GM12875 (cell line): Measurements from ENCODE around the gene MTIF3.

Experiments
- H3K4me3 ChIP-seq: one replicate; pipeline ENCODE4 v1.5.1; 2011; ENCODE audit warnings: low read depth, low read length, control low read depth
- TF ChIP-seq, protein P1 (sequence below): IDR thresholded peaks from 2 replicates; pipeline ENCODE4 v1.5.1; 2011; ENCODE audit warnings: low read depth, mild to moderate bottlenecking, control low read depth, inconsistent platforms, low read length, moderate library complexity, borderline replicate concordance; ENCODE audit not compliant: insufficient read depth

MTIF3 gene, protein sequence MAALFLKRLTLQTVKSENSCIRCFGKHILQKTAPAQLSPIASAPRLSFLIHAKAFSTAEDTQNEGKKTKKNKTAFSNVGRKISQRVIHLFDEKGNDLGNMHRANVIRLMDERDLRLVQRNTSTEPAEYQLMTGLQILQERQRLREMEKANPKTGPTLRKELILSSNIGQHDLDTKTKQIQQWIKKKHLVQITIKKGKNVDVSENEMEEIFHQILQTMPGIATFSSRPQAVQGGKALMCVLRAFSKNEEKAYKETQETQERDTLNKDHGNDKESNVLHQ

DNA sequence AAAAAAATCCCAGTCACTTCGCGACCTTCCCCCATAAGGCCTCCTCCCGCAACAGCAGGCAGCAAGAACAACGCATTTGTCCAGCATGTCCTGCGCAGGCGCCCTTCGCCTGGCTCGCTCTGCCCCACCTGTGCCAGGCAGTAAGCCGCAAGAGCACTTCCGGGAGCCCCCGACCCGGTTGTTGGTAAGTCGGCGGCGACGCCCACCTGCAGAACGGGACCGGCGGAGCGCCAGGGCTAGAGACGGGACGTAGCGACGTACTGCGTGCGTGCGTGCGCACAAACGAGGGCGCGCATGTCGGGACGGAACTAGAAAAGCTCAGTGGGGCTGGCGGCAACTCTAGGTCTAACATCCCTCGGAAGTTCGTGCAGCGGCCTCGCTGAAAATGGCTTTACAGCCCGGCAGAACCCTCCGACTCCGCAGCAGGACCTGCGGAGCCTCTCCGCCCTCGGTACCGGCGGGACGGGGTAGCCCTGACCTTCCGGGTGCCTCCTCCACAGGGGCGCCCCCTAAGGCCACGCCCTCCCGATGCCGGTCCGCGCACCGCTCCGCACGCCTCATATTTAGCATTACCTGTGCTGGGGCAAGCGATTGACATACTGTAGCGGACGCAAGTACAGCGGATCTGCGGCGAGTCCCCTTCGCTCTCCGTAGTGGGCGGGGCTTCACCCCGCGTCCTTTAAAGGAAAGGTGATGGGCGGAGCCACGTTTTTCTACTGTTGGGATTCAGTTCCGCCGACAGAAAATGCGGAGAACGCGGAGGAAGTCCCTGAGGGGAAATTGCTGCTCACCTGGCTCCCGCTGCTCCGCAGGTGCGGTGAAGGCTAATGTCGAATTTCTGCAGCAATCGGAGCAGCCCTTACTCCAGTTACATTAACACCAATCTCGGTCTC is at the start of gene MTIF3:
MTIF3 (minus strand) TSS at position 629 of the 893 bp plus-strand sequence. CDS start 10,116 bp downstream, outside the sequence.
- TF ChIP-seq, protein P1, sequence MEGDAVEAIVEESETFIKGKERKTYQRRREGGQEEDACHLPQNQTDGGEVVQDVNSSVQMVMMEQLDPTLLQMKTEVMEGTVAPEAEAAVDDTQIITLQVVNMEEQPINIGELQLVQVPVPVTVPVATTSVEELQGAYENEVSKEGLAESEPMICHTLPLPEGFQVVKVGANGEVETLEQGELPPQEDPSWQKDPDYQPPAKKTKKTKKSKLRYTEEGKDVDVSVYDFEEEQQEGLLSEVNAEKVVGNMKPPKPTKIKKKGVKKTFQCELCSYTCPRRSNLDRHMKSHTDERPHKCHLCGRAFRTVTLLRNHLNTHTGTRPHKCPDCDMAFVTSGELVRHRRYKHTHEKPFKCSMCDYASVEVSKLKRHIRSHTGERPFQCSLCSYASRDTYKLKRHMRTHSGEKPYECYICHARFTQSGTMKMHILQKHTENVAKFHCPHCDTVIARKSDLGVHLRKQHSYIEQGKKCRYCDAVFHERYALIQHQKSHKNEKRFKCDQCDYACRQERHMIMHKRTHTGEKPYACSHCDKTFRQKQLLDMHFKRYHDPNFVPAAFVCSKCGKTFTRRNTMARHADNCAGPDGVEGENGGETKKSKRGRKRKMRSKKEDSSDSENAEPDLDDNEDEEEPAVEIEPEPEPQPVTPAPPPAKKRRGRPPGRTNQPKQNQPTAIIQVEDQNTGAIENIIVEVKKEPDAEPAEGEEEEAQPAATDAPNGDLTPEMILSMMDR: no peak
- peak within 1 kb of the TSS; percentile 78 for H3K4me3 ChIP-seq

DNA sequence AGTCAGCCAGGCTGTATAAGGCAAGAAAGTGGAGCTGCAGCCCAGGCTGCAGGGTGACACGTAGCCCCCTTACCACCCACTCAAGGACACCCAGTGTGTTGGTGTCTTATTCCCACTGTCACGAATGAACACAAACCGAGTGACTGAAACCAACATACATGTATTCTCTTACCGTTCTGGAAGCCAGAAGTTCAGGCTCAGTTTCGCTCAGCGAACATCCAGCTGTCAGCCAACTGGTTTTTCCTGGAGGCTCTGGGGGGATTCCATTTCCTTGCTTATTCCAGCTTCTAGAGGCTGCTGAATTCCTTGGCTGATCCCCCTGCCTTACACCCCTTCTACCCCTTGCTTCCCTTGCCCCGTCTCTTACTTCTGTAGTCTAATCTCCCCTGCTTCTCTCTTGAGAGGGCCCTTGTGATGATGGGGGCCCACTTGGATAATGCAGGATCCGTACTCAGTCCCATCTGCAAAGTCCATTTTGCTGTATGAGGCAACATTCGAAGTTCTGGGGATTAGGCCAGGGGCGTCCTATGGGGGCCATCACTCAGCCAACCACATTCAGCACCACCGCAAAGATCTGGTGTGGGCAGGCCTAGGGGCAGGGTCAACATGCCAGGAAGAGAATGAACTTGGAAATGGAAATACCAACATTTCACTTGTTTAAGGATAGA is 47.3 kb upstream of the MTIF3 start:
- TF ChIP-seq, protein P1: no peak
- H3K4me3 ChIP-seq: no peak overlapping the region

DNA sequence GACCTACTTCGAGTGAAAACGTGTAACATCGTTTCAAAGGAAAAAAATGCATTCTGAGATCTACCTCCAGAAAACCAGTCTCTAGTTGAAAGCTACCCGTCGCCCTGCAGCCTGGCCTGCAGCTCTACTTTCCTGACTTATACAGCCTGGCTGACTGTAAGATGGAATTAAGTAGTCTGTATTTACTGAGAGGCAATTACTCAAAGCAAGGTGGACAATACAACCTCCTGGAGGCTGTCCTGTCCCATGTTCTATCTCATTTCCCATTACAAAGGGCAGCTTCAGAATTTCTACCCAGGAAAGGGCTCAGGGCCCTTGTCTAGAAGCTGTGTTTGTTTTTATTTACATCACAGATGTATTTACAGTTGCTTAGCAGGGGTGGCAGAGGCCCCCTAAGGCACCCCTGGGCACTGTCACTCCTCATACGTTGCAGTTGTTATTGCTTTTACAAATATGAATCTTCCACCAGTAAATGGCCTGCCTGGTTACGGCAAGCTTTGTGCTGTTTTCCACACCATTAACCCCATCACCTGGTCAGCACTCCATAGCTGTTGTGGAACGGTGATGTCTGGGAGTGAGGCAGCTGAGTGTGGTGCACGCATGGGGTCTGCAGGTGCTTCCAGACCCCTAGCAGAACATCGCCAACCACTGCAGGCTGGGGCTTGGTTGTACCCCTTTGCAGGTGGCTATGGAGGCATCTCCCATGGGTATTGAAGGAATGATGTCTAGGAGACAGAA is 46.3 kb upstream of the MTIF3 start:
- no peak overlapping the region for H3K4me3 ChIP-seq
- TF ChIP-seq, protein P1: no peak

DNA sequence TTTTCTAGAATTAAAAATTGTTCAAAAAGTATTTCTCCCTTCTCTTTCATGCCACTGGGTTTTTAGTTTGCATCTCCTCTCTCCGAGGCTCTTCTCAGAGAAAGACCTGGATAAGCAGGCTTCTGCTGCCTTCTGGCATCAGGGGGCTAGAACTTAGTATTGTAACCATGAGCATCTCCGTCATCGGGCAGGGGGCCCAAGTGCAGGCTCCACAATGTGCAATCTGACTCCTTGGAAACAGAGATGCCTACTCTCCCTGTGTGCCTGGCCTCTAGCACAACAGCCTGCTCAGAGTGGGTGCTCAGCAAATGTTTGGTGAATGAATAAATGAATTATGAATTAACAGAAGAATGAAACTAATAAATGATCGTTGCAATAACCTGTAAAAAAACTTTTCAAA is 45.6 kb upstream of the MTIF3 start:
- TF ChIP-seq, protein P1: no peak
- H3K4me3 ChIP-seq: no peak overlapping the region

DNA sequence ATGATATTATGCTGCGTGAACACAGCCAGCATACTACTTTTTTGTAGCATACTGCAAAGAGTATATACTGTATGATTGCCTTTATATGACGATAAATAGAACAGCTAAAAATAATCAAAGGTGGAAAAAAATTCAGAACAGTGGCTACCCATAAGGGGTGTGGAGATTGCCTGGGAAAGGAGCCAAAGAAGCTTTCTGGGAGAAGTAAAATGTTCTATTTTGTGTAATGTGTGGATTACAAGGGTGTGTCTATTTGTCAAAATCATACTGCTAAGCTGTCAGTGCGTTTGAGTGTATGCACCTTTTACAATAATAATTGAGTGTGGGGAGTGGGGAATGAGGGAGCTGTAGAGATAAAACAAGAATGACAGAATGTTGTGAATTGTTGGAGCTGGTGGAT is 45.2 kb upstream of the MTIF3 start:
- no peak overlapping the region for H3K4me3 ChIP-seq
- TF ChIP-seq, protein P1: no peak

DNA sequence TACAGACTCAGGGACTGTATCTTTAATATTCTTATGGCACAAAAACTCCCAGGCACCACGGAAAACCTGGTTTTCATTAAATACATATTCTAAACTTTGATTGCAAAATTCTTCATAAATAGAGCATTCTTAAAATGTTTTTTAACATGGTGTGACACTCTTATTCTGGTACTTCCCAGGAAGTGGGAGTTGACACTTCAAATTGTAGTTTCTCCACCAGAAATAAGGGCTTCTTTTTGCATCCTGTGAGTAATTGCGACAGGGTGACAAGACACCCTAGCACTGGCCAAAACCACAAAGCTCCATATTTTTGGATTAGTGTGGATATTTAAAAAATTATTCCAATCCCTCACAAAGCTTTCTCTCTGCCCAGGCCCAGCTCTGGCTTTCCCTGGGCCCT is 43.6 kb upstream of the MTIF3 start:
- no peak overlapping the region for H3K4me3 ChIP-seq
- TF ChIP-seq, protein P1: no peak
